ENCODE data around the gene PLEKHA7. TPM values are rescaled to one million over a fixed set of nuclear protein-coding genes. Genes with fewer than 3 reads are reported as not detected.

Gene PLEKHA7
- total and polyA plus RNA-seq, 2 of the 13 experiments (the other 11 are each of a cell fraction or from before 2014, with no cell fraction given), result 17.5 to 18.7 TPM

DNA sequence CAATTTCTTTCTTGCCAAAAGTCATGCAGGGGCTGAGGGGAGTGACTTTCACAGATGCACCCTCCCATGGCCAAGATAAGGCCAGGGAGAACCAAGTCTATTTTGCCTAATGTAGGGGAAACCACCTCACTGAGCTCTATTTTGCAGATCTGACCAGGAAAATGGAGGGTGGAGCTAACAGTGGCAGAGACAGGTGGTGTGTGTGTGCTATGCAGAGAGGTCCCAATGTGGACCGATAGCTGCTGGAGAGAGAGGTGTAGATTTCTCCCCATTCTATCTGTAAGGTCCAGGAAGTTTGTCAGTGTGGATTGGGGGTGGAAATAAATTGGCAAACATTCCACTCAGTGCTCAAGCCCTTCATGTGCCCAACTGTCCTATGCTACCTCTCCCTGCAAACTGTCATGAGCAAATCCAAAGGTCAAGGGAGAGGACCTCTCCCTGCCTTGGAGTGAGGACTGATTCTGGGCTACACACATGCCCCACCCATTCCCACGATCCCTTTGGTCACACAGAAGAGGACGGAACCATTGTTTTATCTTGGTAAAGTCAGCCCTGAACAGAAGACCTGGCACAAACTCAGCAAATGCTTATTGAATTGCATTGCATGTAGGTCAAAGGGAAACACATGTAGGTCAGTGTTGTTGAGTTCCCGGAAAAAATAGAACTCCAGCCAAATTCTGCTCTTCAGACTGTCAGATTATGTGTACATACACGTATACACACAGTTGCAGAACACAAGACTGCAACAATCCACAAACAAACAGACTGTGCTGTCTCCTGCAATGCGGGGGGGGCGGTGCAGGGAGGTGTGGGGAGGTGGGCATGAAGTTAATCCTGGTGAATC lies 209.9 kb downstream of the PLEKHA7 start (continued):
- TF ChIP-seq, protein P1, sequence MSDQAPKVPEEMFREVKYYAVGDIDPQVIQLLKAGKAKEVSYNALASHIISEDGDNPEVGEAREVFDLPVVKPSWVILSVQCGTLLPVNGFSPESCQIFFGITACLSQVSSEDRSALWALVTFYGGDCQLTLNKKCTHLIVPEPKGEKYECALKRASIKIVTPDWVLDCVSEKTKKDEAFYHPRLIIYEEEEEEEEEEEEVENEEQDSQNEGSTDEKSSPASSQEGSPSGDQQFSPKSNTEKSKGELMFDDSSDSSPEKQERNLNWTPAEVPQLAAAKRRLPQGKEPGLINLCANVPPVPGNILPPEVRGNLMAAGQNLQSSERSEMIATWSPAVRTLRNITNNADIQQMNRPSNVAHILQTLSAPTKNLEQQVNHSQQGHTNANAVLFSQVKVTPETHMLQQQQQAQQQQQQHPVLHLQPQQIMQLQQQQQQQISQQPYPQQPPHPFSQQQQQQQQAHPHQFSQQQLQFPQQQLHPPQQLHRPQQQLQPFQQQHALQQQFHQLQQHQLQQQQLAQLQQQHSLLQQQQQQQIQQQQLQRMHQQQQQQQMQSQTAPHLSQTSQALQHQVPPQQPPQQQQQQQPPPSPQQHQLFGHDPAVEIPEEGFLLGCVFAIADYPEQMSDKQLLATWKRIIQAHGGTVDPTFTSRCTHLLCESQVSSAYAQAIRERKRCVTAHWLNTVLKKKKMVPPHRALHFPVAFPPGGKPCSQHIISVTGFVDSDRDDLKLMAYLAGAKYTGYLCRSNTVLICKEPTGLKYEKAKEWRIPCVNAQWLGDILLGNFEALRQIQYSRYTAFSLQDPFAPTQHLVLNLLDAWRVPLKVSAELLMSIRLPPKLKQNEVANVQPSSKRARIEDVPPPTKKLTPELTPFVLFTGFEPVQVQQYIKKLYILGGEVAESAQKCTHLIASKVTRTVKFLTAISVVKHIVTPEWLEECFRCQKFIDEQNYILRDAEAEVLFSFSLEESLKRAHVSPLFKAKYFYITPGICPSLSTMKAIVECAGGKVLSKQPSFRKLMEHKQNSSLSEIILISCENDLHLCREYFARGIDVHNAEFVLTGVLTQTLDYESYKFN (CRISPR knock-in tag; conservative IDR thresholded peaks at IDR 0.05), result peak; percentile 47; the same call in 1 of the 2 replicates
- TF ChIP-seq BCL6 (CRISPR knock-in tag; IDR thresholded peaks at IDR 0.05) (peak; percentile 58), NFIB (CRISPR knock-in tag; IDR thresholded peaks at IDR 0.05; ENCODE audit: borderline replicate concordance) (no peak), MIER3 (CRISPR knock-in tag; IDR thresholded peaks at IDR 0.05; ENCODE audit: borderline replicate concordance) (peak; percentile 28; the same call in 1 of the 2 replicates), CREM (IDR thresholded peaks at IDR 0.05) (0 out of 2 replicates have a peak, but pooled peaks have one; percentile 30), CREM (CRISPR knock-in tag; IDR thresholded peaks at IDR 0.05) (no peak), SOX6 (IDR thresholded peaks at IDR 0.05) (no peak), SOX6 (CRISPR knock-in tag; IDR thresholded peaks at IDR 0.05) (peak; percentile 71), IKZF1 (IDR thresholded peaks at IDR 0.05) (no peak), ATF7 (IDR thresholded peaks at IDR 0.05) (no peak), ATF7 (CRISPR knock-in tag; IDR thresholded peaks at IDR 0.05) (no peak), TEAD3 (CRISPR knock-in tag; optimal IDR thresholded peaks at IDR 0.05; ENCODE audit: borderline replicate concordance) (peak; percentile 56), NR1H2 (CRISPR knock-in tag; IDR thresholded peaks at IDR 0.05; ENCODE audit: borderline replicate concordance, low read depth) (no peak)
- TF ChIP-seq, protein P2, sequence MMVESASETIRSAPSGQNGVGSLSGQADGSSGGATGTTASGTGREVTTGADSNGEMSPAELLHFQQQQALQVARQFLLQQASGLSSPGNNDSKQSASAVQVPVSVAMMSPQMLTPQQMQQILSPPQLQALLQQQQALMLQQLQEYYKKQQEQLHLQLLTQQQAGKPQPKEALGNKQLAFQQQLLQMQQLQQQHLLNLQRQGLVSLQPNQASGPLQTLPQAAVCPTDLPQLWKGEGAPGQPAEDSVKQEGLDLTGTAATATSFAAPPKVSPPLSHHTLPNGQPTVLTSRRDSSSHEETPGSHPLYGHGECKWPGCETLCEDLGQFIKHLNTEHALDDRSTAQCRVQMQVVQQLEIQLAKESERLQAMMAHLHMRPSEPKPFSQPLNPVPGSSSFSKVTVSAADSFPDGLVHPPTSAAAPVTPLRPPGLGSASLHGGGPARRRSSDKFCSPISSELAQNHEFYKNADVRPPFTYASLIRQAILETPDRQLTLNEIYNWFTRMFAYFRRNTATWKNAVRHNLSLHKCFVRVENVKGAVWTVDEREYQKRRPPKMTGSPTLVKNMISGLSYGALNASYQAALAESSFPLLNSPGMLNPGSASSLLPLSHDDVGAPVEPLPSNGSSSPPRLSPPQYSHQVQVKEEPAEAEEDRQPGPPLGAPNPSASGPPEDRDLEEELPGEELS (CRISPR knock-in tag; IDR thresholded peaks at IDR 0.05), result peak; percentile 34; the same call in 1 of the 2 replicates
- TF ChIP-seq, protein P3, sequence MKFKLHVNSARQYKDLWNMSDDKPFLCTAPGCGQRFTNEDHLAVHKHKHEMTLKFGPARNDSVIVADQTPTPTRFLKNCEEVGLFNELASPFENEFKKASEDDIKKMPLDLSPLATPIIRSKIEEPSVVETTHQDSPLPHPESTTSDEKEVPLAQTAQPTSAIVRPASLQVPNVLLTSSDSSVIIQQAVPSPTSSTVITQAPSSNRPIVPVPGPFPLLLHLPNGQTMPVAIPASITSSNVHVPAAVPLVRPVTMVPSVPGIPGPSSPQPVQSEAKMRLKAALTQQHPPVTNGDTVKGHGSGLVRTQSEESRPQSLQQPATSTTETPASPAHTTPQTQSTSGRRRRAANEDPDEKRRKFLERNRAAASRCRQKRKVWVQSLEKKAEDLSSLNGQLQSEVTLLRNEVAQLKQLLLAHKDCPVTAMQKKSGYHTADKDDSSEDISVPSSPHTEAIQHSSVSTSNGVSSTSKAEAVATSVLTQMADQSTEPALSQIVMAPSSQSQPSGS (CRISPR knock-in tag; IDR thresholded peaks at IDR 0.05), result no peak
- TF ChIP-seq, protein P4, sequence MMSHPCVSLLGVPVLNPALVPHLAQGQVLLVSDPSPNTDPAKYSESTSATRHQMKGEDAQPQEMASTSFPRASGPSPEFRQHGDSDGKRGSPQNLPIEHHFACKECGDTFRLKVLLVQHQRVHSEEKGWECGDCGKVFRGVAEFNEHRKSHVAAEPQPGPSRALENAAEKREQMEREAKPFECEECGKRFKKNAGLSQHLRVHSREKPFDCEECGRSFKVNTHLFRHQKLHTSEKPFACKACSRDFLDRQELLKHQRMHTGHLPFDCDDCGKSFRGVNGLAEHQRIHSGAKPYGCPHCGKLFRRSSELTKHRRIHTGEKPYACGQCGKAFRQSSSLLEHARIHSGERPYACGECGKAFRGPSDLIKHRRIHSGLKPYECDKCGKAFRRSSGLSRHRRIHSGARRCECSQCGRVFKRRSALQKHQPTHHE (CRISPR knock-in tag; IDR thresholded peaks at IDR 0.05; ENCODE audit: borderline replicate concordance), result no peak
- TF ChIP-seq, protein P5, sequence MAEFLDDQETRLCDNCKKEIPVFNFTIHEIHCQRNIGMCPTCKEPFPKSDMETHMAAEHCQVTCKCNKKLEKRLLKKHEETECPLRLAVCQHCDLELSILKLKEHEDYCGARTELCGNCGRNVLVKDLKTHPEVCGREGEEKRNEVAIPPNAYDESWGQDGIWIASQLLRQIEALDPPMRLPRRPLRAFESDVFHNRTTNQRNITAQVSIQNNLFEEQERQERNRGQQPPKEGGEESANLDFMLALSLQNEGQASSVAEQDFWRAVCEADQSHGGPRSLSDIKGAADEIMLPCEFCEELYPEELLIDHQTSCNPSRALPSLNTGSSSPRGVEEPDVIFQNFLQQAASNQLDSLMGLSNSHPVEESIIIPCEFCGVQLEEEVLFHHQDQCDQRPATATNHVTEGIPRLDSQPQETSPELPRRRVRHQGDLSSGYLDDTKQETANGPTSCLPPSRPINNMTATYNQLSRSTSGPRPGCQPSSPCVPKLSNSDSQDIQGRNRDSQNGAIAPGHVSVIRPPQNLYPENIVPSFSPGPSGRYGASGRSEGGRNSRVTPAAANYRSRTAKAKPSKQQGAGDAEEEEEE (CRISPR knock-in tag; IDR thresholded peaks at IDR 0.05; ENCODE audit: borderline replicate concordance), result no peak
